HUES48 (cell line): ENCODE measurements around the gene SCART1.
"Not testable (repeated sequence)": the region's sequence is repeated elsewhere in the genome, so short reads cannot be mapped to it uniquely, and the experiment has no call there.

Source experiments
- H3K27ac ChIP-seq: one replicate; pipeline ENCODE4 v1.7.0; 2013; ENCODE audit warnings: low read depth, low read length, inconsistent platforms
- H3K27me3 ChIP-seq: 2 replicates; pipeline ENCODE4 v1.6.1; 2013; ENCODE audit warnings: mild to moderate bottlenecking, low read length; ENCODE audit not compliant: control insufficient read depth, insufficient read depth
- H3K36me3 ChIP-seq: 2 replicates; pipeline ENCODE4 v1.6.1; 2013; ENCODE audit warnings: low read length; ENCODE audit not compliant: control insufficient read depth, insufficient read depth
- H3K4me1 ChIP-seq: 2 replicates; pipeline ENCODE4 v1.6.1; 2013; ENCODE audit warnings: mild to moderate bottlenecking, low read length; ENCODE audit not compliant: control insufficient read depth, insufficient read depth
- H3K4me3 ChIP-seq: 2 replicates; pipeline ENCODE4 v1.5.1; 2013; ENCODE audit warnings: mild to moderate bottlenecking, low read depth, low read length
- H3K9ac ChIP-seq: 2 replicates; pipeline ENCODE4 v1.6.1; 2013; ENCODE audit warnings: mild to moderate bottlenecking, low read depth, low read length, moderate library complexity
- H3K9me3 ChIP-seq: 2 replicates; pipeline ENCODE4 v1.6.1; 2013; ENCODE audit warnings: low read length; ENCODE audit not compliant: control insufficient read depth, insufficient read depth

The SCART1 gene

GRCh38 chr10:133511907-133512528 lies 58.3 kb downstream of the SCART1 start:
- Histone ChIP-seq H3K9me3 (peaks cover 91% of the 10 kb centered on the region), H3K36me3 (no peaks in the 10 kb centered on the region), H3K27ac (no peak overlapping the region), H3K4me1 (no peaks in the 10 kb centered on the region), H3K4me3 (no peak overlapping the region), H3K27me3 (no peaks in the 10 kb centered on the region), H3K9ac (no peak overlapping the region)

- H3K4me1 ChIP-seq, result no peaks in the 10 kb centered on the region
- no peaks in the 10 kb centered on the region for H3K27me3 ChIP-seq
- H3K9me3 ChIP-seq, result peaks cover 94% of the 10 kb centered on the region
Observed at GRCh38 chr10:133515471-133515870, 61.7 kb downstream of the SCART1 start.

GRCh38 chr10:133516057-133516456 lies 62.3 kb downstream of the SCART1 start:
- H3K9ac ChIP-seq, result no peak overlapping the region
- no peaks in the 10 kb centered on the region for H3K4me1 ChIP-seq
- no peak overlapping the region for H3K4me3 ChIP-seq
- no peak overlapping the region for H3K27ac ChIP-seq
- peaks cover 94% of the 10 kb centered on the region for H3K9me3 ChIP-seq
- H3K27me3 ChIP-seq, result no peaks in the 10 kb centered on the region
- no peaks in the 10 kb centered on the region for H3K36me3 ChIP-seq

More at GRCh38 chr10:133515471-133515870, 61.7 kb downstream of the SCART1 start:
- Histone ChIP-seq H3K27ac (no peak overlapping the region), H3K9ac (no peak overlapping the region), H3K4me3 (no peak overlapping the region), H3K36me3 (no peaks in the 10 kb centered on the region)

GRCh38 chr10:133518517-133518916 lies 64.8 kb downstream of the SCART1 start:
- not testable (repeated sequence) for H3K9ac ChIP-seq, H3K27ac ChIP-seq, H3K36me3 ChIP-seq, H3K4me3 ChIP-seq, H3K27me3 ChIP-seq, H3K4me1 ChIP-seq
- peaks cover 94% of the 10 kb centered on the region for H3K9me3 ChIP-seq
